ENCODE data around the gene RTKN. TPM values are rescaled to one million over a fixed set of nuclear protein-coding genes. Genes with fewer than 3 reads are reported as not detected.

RTKN gene
- total and polyA plus RNA-seq, 10 of the 15 experiments (the other 5 are each of a cell fraction or from before 2014, with no cell fraction given) = 0.50 to 12.3 (median 5.4) TPM

- TF ChIP-seq, protein P1, sequence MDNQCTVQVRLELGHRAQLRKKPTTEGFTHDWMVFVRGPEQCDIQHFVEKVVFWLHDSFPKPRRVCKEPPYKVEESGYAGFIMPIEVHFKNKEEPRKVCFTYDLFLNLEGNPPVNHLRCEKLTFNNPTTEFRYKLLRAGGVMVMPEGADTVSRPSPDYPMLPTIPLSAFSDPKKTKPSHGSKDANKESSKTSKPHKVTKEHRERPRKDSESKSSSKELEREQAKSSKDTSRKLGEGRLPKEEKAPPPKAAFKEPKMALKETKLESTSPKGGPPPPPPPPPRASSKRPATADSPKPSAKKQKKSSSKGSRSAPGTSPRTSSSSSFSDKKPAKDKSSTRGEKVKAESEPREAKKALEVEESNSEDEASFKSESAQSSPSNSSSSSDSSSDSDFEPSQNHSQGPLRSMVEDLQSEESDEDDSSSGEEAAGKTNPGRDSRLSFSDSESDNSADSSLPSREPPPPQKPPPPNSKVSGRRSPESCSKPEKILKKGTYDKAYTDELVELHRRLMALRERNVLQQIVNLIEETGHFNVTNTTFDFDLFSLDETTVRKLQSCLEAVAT (IDR thresholded peaks at IDR 0.05) = peak; percentile 74
- TF ChIP-seq GATAD2B (conservative IDR thresholded peaks at IDR 0.05; ENCODE audit: low read depth) (peak; percentile 72), IKZF1 (conservative IDR thresholded peaks at IDR 0.05) (peak; percentile 98), RB1 (IDR thresholded peaks at IDR 0.05; ENCODE audit: borderline replicate concordance) (peak; percentile 93; the same call in 1 of the 2 replicates), EED (IDR thresholded peaks at IDR 0.05; ENCODE audit: low read depth) (0 out of 2 replicates have a peak, but pooled peaks have one; percentile 30), PRDM15 (CRISPR knock-in tag; IDR thresholded peaks at IDR 0.05) (no peak), DPF2 (IDR thresholded peaks at IDR 0.05) (no peak), WRNIP1 (IDR thresholded peaks at IDR 0.05; ENCODE audit: borderline replicate concordance, low read depth, low read length) (peak; percentile 99; the same call in 1 of the 2 replicates), JUND (IDR thresholded peaks at IDR 0.05; ENCODE audit: low read depth, low read length) (no peak), SUZ12 (IDR thresholded peaks at IDR 0.05; ENCODE audit: unreplicated experiment) (no peak), BMI1 (IDR thresholded peaks at IDR 0.05; ENCODE audit: borderline replicate concordance) (peak; percentile 96), POLR2AphosphoS5 (IDR thresholded peaks at IDR 0.05; ENCODE audit: low read length) (peak; percentile 72), SMAD5 (IDR thresholded peaks at IDR 0.05; ENCODE audit: low read depth) (no peak), NR2C1 (IDR thresholded peaks at IDR 0.05) (peak; percentile 98)
- TF ChIP-seq, protein P2, sequence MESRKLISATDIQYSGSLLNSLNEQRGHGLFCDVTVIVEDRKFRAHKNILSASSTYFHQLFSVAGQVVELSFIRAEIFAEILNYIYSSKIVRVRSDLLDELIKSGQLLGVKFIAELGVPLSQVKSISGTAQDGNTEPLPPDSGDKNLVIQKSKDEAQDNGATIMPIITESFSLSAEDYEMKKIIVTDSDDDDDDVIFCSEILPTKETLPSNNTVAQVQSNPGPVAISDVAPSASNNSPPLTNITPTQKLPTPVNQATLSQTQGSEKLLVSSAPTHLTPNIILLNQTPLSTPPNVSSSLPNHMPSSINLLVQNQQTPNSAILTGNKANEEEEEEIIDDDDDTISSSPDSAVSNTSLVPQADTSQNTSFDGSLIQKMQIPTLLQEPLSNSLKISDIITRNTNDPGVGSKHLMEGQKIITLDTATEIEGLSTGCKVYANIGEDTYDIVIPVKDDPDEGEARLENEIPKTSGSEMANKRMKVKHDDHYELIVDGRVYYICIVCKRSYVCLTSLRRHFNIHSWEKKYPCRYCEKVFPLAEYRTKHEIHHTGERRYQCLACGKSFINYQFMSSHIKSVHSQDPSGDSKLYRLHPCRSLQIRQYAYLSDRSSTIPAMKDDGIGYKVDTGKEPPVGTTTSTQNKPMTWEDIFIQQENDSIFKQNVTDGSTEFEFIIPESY (IDR thresholded peaks at IDR 0.05) = 0 out of 2 replicates have a peak, but pooled peaks have one; percentile 10
- TF ChIP-seq, protein P3, sequence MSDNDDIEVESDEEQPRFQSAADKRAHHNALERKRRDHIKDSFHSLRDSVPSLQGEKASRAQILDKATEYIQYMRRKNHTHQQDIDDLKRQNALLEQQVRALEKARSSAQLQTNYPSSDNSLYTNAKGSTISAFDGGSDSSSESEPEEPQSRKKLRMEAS (IDR thresholded peaks at IDR 0.05; ENCODE audit: low read depth, low read length) = peak; percentile 77; the same call in 1 of the 2 replicates
Measured at GRCh38 chr2:74454654-74455511, 13.1 kb upstream of the RTKN start, which contains the start of gene INO80B (continued).
